CD4-positive, alpha-beta memory T cell (primary cell): ENCODE measurements around the gene ARID4A. TPM values are rescaled to one million over a fixed set of nuclear protein-coding genes. Genes with fewer than 3 reads are reported as not detected.
"Not testable (repeated sequence)": the region's sequence is repeated elsewhere in the genome, so short reads cannot be mapped to it uniquely, and the experiment has no call there.

ENCODE experiments used
- CTCF ChIA-PET: fragments of 350-600 bp; sonication (Branson Sonifier 250); formaldehyde crosslinking; loops from one replicate; lab custom pipeline; 2021; ENCODE audit warnings: inconsistent platforms; ENCODE audit not compliant: partially characterized antibody; lab: Charles Lee
- POLR2A ChIA-PET: fragments of 350-600 bp; sonication (Branson Sonifier 250); formaldehyde crosslinking; loops from one replicate; lab custom pipeline; 2021; ENCODE audit not compliant: partially characterized antibody; lab: Charles Lee
- DNase-seq, 5 donors: peaks; one replicate each; pipeline versions ENCODE4 v3.0.0 to v3.0.0-alpha.2; 2020 to 2022; ENCODE audit warnings: mixed read lengths in 1 of 5
- H3K27ac ChIP-seq: one replicate; pipeline ENCODE4 v1.7.0; 2013; ENCODE audit warnings: low read depth, low read length
- H3K27me3 ChIP-seq: 2 replicates; pipeline ENCODE4 v1.7.0; 2013; ENCODE audit warnings: mild to moderate bottlenecking, low read length, moderate library complexity; ENCODE audit not compliant: insufficient read depth
- H3K36me3 ChIP-seq: 2 replicates; pipeline ENCODE4 v1.7.0; 2013; ENCODE audit warnings: mild to moderate bottlenecking, low read length, moderate library complexity; ENCODE audit not compliant: insufficient read depth
- H3K4me1 ChIP-seq: 2 replicates; pipeline ENCODE4 v1.7.0; 2013; ENCODE audit warnings: mild to moderate bottlenecking, low read length, moderate library complexity; ENCODE audit not compliant: insufficient read depth
- H3K4me3 ChIP-seq, 2 donors: one replicate each; pipeline ENCODE4 v1.7.0; 2013; ENCODE audit warnings: low read length in 2 of 2, mild to moderate bottlenecking in 1 of 2
- H3K9me3 ChIP-seq, 2 donors: one replicate each; pipeline ENCODE4 v1.7.0; 2013; ENCODE audit warnings: low read length in 2 of 2, control low read depth in 1 of 2; ENCODE audit not compliant: control insufficient read depth in 1 of 2
- H3K27ac Mint-ChIP-seq, 7 donors: one replicate each; pipeline ENCODE4 v1.8.0; 2020 to 2021; ENCODE audit warnings: mixed read lengths in 7 of 7, mild to moderate bottlenecking in 6 of 7, inconsistent platforms in 3 of 7, moderate library complexity in 3 of 7
- H3K27me3 Mint-ChIP-seq, 2 donors: one replicate each; pipeline ENCODE4 v1.8.0; 2020 to 2021; ENCODE audit warnings: mixed read lengths in 2 of 2
- H3K36me3 Mint-ChIP-seq, 2 donors: one replicate each; pipeline ENCODE4 v1.8.0; 2020 to 2021; ENCODE audit warnings: mixed read lengths in 2 of 2, inconsistent platforms in 1 of 2, mild to moderate bottlenecking in 1 of 2
- H3K4me1 Mint-ChIP-seq, 4 donors: one replicate each; pipeline ENCODE4 v1.8.0; 2020 to 2021; ENCODE audit warnings: mixed read lengths in 4 of 4, mild to moderate bottlenecking in 1 of 4
- H3K4me3 Mint-ChIP-seq, 8 donors: one replicate each; pipeline ENCODE4 v1.8.0; 2020 to 2021; ENCODE audit warnings: mixed read lengths in 8 of 8, mild to moderate bottlenecking in 7 of 8, moderate library complexity in 6 of 8, inconsistent platforms in 3 of 8
- H3K9me3 Mint-ChIP-seq, 8 donors: one replicate each; pipeline ENCODE4 v1.8.0; 2020 to 2021; ENCODE audit warnings: mixed read lengths in 8 of 8, mild to moderate bottlenecking in 5 of 8, inconsistent platforms in 3 of 8, moderate library complexity in 1 of 8
- intact Hi-C: fragments of 100-400 bp; cut with micrococcal nuclease; formaldehyde crosslinking; loops from one replicate; pipeline ENCODE4 v1.15.1; 2023
- polyA plus RNA-seq, 2 donors: library from polyadenylated mRNA; unstranded; fragments of 300-500 nt; fragmentation: Illumina TruSeq; gene quantifications; one replicate each; pipeline ENCODE4 v1.2.3, GENCODE V29; 2021
- total RNA-seq, 2 experiments: library from RNA; stranded (reverse); gene quantifications; one replicate each; pipeline ENCODE4 v1.2.3, GENCODE V29; 2021

ARID4A gene
- total and polyA plus RNA-seq, 4 experiments from 2014 or later: 12.8 to 84.1 (median 58.8) TPM

DNA sequence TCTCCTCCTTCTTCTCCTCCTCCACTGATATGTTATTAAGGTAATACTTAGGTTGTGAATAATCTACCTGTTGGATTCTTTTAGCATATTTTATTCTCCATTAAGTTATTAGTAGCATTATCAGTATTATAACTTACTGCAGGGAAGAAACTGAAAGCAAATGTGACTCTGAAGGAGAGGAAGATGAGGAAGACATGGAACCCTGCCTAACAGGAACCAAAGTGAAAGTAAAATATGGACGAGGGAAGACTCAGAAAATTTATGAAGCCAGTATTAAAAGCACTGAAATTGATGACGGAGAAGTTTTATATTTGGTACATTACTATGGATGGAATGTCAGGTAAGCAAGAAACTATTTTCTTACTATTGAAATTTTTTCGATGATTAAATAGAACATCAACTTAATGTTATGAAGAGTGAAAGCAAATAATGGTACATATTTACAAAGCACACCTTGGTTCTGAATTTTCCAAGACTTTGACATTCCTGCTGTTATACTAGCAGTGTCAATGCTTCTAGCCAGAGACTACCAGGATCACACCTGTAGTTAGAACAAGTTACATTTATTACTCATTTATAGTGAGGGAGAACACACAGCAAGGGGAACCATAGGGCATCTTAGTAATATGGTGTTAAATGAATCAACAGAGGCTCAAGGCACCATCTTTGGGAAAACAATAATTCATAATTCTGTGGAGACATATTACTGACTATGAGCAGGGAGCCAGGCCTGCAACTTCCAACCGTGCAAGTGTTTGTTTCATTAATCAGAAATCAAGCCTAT is 55.4 kb downstream of the ARID4A start:
- H3K4me3 Mint-ChIP-seq: peak overlapping the region; percentile 43 to 91 (median 72)
- intact Hi-C loops: no loop called here
- CTCF ChIA-PET: interaction anchor here (2.5 kb wide), 1 partner anchor 16 kb away, joined by 6 read pairs; no protein-coding TSS in a partner anchor
- Histone ChIP-seq H3K27me3 (no peaks in the 10 kb centered on the region), H3K4me3 (no peak overlapping the region), H3K9me3 (no peaks in the 10 kb centered on the region), H3K27ac (peak overlapping the region; percentile 49), H3K36me3 (peaks cover 29% of the 10 kb centered on the region), H3K4me1 (peaks cover 21% of the 10 kb centered on the region)
- peaks cover 22 to 40% (median 30%) of the 10 kb centered on the region in 4 donors for H3K4me1 Mint-ChIP-seq
- H3K9me3 Mint-ChIP-seq: peaks cover 0 to 2% (median 0%) of the 10 kb centered on the region in 8 donors
- peaks cover 50 to 65% of the 10 kb centered on the region in 2 donors for H3K36me3 Mint-ChIP-seq
- H3K27ac Mint-ChIP-seq: peak overlapping the region; percentile 22 to 91 (median 80)
- no peak for DNase-seq
- POLR2A ChIA-PET: no interaction called here
- no peaks in the 10 kb centered on the region for H3K27me3 Mint-ChIP-seq

DNA sequence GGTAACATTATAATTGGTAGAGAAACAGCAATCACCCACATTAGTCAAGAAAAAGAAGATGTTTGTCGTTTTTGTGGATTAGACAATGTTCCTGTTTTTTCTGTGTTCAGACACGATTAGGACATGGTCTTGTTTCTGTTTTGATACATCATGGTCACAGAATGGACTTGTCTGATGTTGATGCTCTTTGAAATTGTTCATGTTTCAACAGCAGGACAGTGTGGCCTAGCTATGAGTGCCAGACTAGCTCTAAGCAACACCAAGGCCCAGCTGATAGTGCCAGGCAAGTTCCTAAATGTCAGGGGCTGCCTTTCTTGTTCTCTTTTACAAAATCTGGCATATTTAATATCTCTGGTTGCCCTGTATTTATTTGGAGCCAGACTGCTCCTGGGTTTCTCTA is 56.5 kb downstream of the ARID4A start:
- no peak overlapping the region for H3K27ac ChIP-seq
- POLR2A ChIA-PET: no interaction called here
- Mint-ChIP-seq H3K27ac (peak overlapping the region in 6 of 7 donors; percentile 22 to 91 (median 76)), H3K27me3 (no peaks in the 10 kb centered on the region), H3K36me3 (peaks cover 48 to 67% of the 10 kb centered on the region in 2 donors), H3K4me3 (peak overlapping the region in 1 of 8 donors; percentile 44), H3K9me3 (peaks cover 0 to 2% (median 0%) of the 10 kb centered on the region in 8 donors), H3K4me1 (peaks cover 22 to 40% (median 30%) of the 10 kb centered on the region in 4 donors)
- CTCF ChIA-PET: no interaction called here
- no peaks in the 10 kb centered on the region for H3K27me3 ChIP-seq
- no peak for DNase-seq
- intact Hi-C loops: no loop called here
- H3K4me1 ChIP-seq: peaks cover 21% of the 10 kb centered on the region
- peaks cover 26% of the 10 kb centered on the region for H3K36me3 ChIP-seq
- H3K4me3 ChIP-seq: no peak overlapping the region
- no peaks in the 10 kb centered on the region for H3K9me3 ChIP-seq

DNA sequence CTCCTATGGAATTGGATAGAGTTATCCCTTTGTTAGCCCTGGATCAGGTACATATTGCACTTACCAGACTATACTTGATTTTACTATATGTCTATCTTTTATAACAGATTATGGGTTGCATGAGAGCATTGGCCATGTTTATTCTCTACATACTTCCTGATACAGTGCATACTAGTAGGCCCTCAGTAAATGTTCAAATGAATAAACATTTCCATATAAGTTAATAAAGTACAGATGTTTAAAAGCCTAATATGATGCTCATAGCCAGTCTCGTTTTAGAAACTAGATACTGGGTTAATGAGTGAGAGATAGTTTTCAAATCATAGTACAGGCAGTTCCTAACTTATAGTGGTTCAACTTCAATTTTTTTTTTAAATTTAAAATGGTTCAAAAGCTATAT is 57.9 kb downstream of the ARID4A start:
- Mint-ChIP-seq H3K4me1 (peaks cover 22 to 38% (median 27%) of the 10 kb centered on the region in 4 donors), H3K27me3 (no peaks in the 10 kb centered on the region), H3K27ac (peak overlapping the region in 1 of 7 donors; percentile 39), H3K4me3 (no peak overlapping the region), H3K9me3 (peaks cover 0 to 2% (median 0%) of the 10 kb centered on the region in 8 donors), H3K36me3 (peaks cover 46 to 67% of the 10 kb centered on the region in 2 donors)
- intact Hi-C loops: no loop called here
- H3K9me3 ChIP-seq: no peaks in the 10 kb centered on the region
- CTCF ChIA-PET: no interaction called here
- POLR2A ChIA-PET: interaction anchor here (0.9 kb wide), 1 partner anchor 111 kb away, joined by 3 read pairs; no protein-coding TSS in a partner anchor
- peaks cover 21% of the 10 kb centered on the region for H3K4me1 ChIP-seq
- no peak overlapping the region for H3K4me3 ChIP-seq
- H3K27me3 ChIP-seq: no peaks in the 10 kb centered on the region
- no peak overlapping the region for H3K27ac ChIP-seq
- peaks cover 29% of the 10 kb centered on the region for H3K36me3 ChIP-seq
- no peak for DNase-seq

DNA sequence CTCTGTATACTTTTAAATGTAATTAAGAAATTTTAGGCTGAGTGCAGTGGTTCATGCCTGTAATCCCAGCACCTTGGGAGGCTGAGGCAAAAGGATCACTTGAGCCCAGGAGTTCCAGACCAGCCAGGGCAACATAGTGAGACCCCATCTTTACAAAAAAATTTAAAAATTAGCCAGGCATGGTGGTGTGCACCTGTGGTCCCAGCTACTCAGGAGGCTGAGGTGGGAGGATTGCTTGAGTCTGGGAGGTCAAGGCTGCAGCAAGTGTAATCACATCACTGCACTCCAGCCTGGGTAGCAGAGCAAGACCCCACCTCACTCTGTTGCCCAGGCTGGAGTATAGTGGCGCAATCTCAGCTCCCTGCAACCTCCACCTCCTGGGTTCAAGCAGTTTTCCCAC is 63.9 kb downstream of the ARID4A start:
- CTCF ChIA-PET: interaction anchor here (0.9 to 1.4 kb wide), 4 partner anchors 10 to 253 kb away, joined by 3 to 4 read pairs (median 3); no protein-coding TSS in a partner anchor
- DNase-seq, H3K4me3 Mint-ChIP-seq, H3K27me3 ChIP-seq, POLR2A ChIA-PET, H3K27me3 Mint-ChIP-seq, H3K4me1 ChIP-seq, H3K4me1 Mint-ChIP-seq, H3K9me3 ChIP-seq, H3K9me3 Mint-ChIP-seq, H3K4me3 ChIP-seq, H3K27ac ChIP-seq: not testable (repeated sequence)
- intact Hi-C loops: loop anchor here (1.0 to 5.0 kb wide), 2 partner anchors 254 to 695 kb away; no protein-coding TSS in a partner anchor
- H3K36me3 ChIP-seq: peaks cover 51% of the 10 kb centered on the region
- H3K36me3 Mint-ChIP-seq: peaks cover 37 to 59% of the 10 kb centered on the region in 2 donors
- peak overlapping the region in 1 of 7 donors; percentile 30 for H3K27ac Mint-ChIP-seq

DNA sequence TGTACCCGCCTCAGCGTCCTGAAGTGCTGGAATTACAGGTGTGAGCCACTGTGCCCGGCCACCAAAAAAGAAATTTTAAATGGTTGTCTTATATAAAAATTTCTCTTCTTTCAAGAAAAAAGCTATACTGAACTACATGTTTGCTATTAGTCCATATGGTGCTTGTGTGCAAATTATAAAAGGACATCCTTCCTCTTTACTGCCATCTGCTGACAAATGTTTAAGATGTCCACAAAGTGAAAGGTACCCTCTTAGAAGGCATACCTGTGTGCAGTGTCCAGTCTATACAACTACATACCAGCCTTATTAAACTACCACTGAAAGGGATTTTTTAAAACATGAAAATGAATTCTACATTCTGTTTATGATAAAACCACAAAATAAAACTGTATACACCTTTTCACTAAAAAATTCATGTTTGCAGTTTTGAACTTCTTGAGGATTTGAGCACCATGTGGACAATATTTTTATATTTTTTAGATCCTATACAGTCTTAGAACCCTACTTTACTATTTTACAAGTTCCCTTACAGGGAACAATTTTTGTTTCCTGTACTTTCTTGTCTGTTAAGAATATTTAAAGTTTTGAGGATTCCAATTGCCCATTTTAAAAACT is 64.5 kb downstream of the ARID4A start:
- H3K9me3 ChIP-seq: no peaks in the 10 kb centered on the region
- H3K36me3 ChIP-seq: peaks cover 57% of the 10 kb centered on the region
- peaks cover 43 to 60% of the 10 kb centered on the region in 2 donors for H3K36me3 Mint-ChIP-seq
- H3K4me1 ChIP-seq: no peaks in the 10 kb centered on the region
- CTCF ChIA-PET: interaction anchor here (0.6 to 2.0 kb wide), 6 partner anchors 10 to 253 kb away, joined by 3 to 6 read pairs (median 3); no protein-coding TSS in a partner anchor
- intact Hi-C loops: loop anchor here (1.0 to 5.0 kb wide), 2 partner anchors 255 to 694 kb away; no protein-coding TSS in a partner anchor
- DNase-seq: peak in 4 of 5 donors; percentile 25 to 33 (median 28)
- no peak overlapping the region for H3K4me3 Mint-ChIP-seq
- H3K4me1 Mint-ChIP-seq: peaks cover 0 to 1% (median 0%) of the 10 kb centered on the region in 4 donors
- peak overlapping the region in 2 of 7 donors; percentile 17 to 19 for H3K27ac Mint-ChIP-seq
- H3K9me3 Mint-ChIP-seq: no peaks in the 10 kb centered on the region
- no peaks in the 10 kb centered on the region for H3K27me3 Mint-ChIP-seq
- H3K27ac ChIP-seq: no peak overlapping the region
- no peak overlapping the region for H3K4me3 ChIP-seq
- POLR2A ChIA-PET: no interaction called here
- no peaks in the 10 kb centered on the region for H3K27me3 ChIP-seq

DNA sequence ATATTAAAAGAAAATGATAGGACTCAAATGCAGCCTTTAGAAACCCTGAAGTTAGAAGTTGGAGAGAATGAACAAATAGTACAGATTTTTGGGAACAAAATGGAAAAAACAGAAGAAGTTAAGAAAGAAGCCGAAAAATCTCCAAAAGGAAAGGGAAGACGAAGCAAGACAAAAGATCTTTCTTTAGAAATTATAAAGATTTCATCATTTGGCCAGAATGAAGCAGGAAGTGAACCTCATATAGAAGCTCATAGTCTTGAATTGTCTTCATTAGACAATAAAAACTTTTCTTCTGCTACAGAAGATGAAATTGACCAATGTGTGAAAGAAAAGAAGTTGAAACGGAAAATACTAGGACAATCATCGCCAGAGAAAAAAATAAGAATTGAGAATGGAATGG is 66.0 kb downstream of the ARID4A start:
- H3K9me3 Mint-ChIP-seq: no peaks in the 10 kb centered on the region
- peak overlapping the region in 4 of 7 donors; percentile 1 to 58 (median 38) for H3K27ac Mint-ChIP-seq
- DNase-seq: no peak
- H3K4me3 Mint-ChIP-seq: no peak overlapping the region
- no peaks in the 10 kb centered on the region for H3K27me3 Mint-ChIP-seq
- H3K4me1 Mint-ChIP-seq: peaks cover 0 to 1% (median 0%) of the 10 kb centered on the region in 4 donors
- Histone ChIP-seq H3K4me1 (no peaks in the 10 kb centered on the region), H3K27me3 (no peaks in the 10 kb centered on the region), H3K4me3 (no peak overlapping the region), H3K9me3 (no peaks in the 10 kb centered on the region), H3K36me3 (peaks cover 60% of the 10 kb centered on the region), H3K27ac (no peak overlapping the region)
- intact Hi-C loops: loop anchor here (5.0 kb wide), 1 partner anchor 693 kb away; no protein-coding TSS in a partner anchor
- ChIA-PET POLR2A (no interaction called here), CTCF (interaction anchor here (2.0 kb wide), 1 partner anchor 13 kb away, joined by 6 read pairs; no protein-coding TSS in a partner anchor)
- peaks cover 50 to 66% of the 10 kb centered on the region in 2 donors for H3K36me3 Mint-ChIP-seq

DNA sequence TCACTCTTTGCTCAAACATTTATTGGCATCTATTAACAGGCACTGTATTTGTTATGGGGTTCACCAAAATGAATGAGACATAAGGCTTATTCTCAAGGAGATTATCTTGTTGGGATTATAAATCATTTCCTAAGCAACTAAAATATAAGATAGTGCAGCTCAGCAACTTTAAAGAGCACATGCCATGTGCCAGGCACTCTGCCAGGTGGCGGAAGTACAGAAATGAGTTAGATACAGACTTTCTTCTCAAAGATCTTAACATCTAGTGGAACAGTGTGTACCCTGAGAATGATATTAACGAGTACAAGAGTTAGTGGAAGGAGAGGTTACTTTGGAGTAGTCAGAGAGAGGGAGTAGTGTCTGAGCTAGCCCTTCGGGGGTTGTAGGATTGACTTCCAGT is 68.9 kb downstream of the ARID4A start:
- Mint-ChIP-seq H3K36me3 (peaks cover 53 to 63% of the 10 kb centered on the region in 2 donors), H3K27me3 (no peaks in the 10 kb centered on the region), H3K4me3 (no peak overlapping the region), H3K27ac (no peak overlapping the region), H3K9me3 (no peaks in the 10 kb centered on the region), H3K4me1 (peaks cover 0 to 4% (median under 1%) of the 10 kb centered on the region in 4 donors)
- Histone ChIP-seq H3K4me3 (no peak overlapping the region), H3K27me3 (no peaks in the 10 kb centered on the region), H3K9me3 (no peaks in the 10 kb centered on the region), H3K36me3 (peaks cover 61% of the 10 kb centered on the region), H3K4me1 (no peaks in the 10 kb centered on the region), H3K27ac (no peak overlapping the region)
- DNase-seq: no peak
- intact Hi-C loops: no loop called here
- CTCF ChIA-PET: no interaction called here
- POLR2A ChIA-PET: interaction anchor here (1.8 kb wide), 1 partner anchor 61 kb away, joined by 4 read pairs; the partner anchor contains the start of gene KIAA0586
